Right atrium auricular region (tissue), 2 donors: Measurements from ENCODE around the gene SIPA1L3. TPM values are rescaled to one million over a fixed set of nuclear protein-coding genes. Genes with fewer than 3 reads are reported as not detected.

Experiments used
- DNase-seq: peaks from one replicate; pipeline ENCODE4 v3.0.0-alpha.2; 2019; ENCODE audit warnings: low spot score
- H3K27ac ChIP-seq, 2 donors: fragments of 200-600 bp; sonication (generic); 1 replicate in 1 of 2; 2 replicates in 1 of 2; pipeline ENCODE4 v1.5.1; 2016 to 2019
- H3K27me3 ChIP-seq, 2 donors: fragments of 200-600 bp; sonication (generic); one replicate each; pipeline versions ENCODE4 v1.5.1 to v1.6.0; 2017 to 2019
- H3K36me3 ChIP-seq: fragments of 200-600 bp; sonication (generic); one replicate; pipeline ENCODE4 v1.5.1; 2016
- H3K4me1 ChIP-seq, 2 donors: fragments of 200-600 bp; sonication (generic); one replicate each; pipeline versions ENCODE4 v1.5.1 to v1.6.0; 2017 to 2019
- H3K4me3 ChIP-seq, 2 donors: fragments of 200-600 bp; sonication (generic); 1 replicate in 1 of 2; 2 replicates in 1 of 2; pipeline ENCODE4 v1.5.1; 2017 to 2019; ENCODE audit warnings: mild to moderate bottlenecking in 1 of 2, moderate library complexity in 1 of 2
- H3K9me3 ChIP-seq, 2 donors: fragments of 200-600 bp; sonication (generic); one replicate each; pipeline ENCODE4 v1.5.1; 2019
- CTCF ChIP-seq, 2 donors: fragments of 200-600 bp; sonication (generic); IDR thresholded peaks; one replicate each; pipeline ENCODE4 v1.5.1; 2019; ENCODE audit warnings: antibody characterized with exemption in 2 of 2
- total RNA-seq, 2 donors: library from RNA; depleted of rRNA; stranded (reverse); fragments of >200 nt; gene quantifications; one replicate each; pipeline ENCODE4 v1.1.0, GENCODE V29; 2016

Gene SIPA1L3
- total RNA-seq, 2 donors from 2014 or later, result 10.7 to 19.6 TPM

- no peaks in the 10 kb centered on the region for H3K4me1 ChIP-seq
- H3K4me3 ChIP-seq, result no peak overlapping the region
- no peak overlapping the region for H3K27ac ChIP-seq
- no peaks in the 10 kb centered on the region for H3K36me3 ChIP-seq
- no peak for TF ChIP-seq CTCF (IDR thresholded peaks at IDR 0.05)
- H3K9me3 ChIP-seq, result no peaks in the 10 kb centered on the region
- no peaks in the 10 kb centered on the region for H3K27me3 ChIP-seq
- DNase-seq, result no peak
These were observed 151.1 kb downstream of the SIPA1L3 start for GRCh38 chr19:38057959-38058690.

GRCh38 chr19:38059897-38060296 lies 152.9 kb downstream of the SIPA1L3 start:
- no peak for DNase-seq
- H3K4me1 ChIP-seq, result no peaks in the 10 kb centered on the region
- no peak overlapping the region for H3K4me3 ChIP-seq
- H3K27ac ChIP-seq, result no peak overlapping the region
- no peaks in the 10 kb centered on the region for H3K9me3 ChIP-seq
- TF ChIP-seq CTCF (IDR thresholded peaks at IDR 0.05), result no peak
- H3K27me3 ChIP-seq, result no peaks in the 10 kb centered on the region
- H3K36me3 ChIP-seq, result no peaks in the 10 kb centered on the region

GRCh38 chr19:38060331-38060730 lies 153.3 kb downstream of the SIPA1L3 start:
- DNase-seq, result no peak
- Histone ChIP-seq H3K4me1 (no peaks in the 10 kb centered on the region), H3K9me3 (no peaks in the 10 kb centered on the region), H3K4me3 (no peak overlapping the region), H3K27me3 (no peaks in the 10 kb centered on the region), H3K27ac (no peak overlapping the region), H3K36me3 (no peaks in the 10 kb centered on the region)
- no peak for TF ChIP-seq CTCF (IDR thresholded peaks at IDR 0.05)

- no peak overlapping the region for H3K27ac ChIP-seq
- H3K4me3 ChIP-seq, result no peak overlapping the region
- no peaks in the 10 kb centered on the region for H3K4me1 ChIP-seq
- H3K36me3 ChIP-seq, result no peaks in the 10 kb centered on the region
- no peaks in the 10 kb centered on the region for H3K27me3 ChIP-seq
- no peaks in the 10 kb centered on the region for H3K9me3 ChIP-seq
- no peak for DNase-seq
- TF ChIP-seq CTCF (IDR thresholded peaks at IDR 0.05), result no peak
These were observed 154.3 kb downstream of the SIPA1L3 start for GRCh38 chr19:38061294-38061693.

GRCh38 chr19:38062959-38063761 lies 156.2 kb downstream of the SIPA1L3 start:
- Histone ChIP-seq H3K27me3 (no peaks in the 10 kb centered on the region), H3K9me3 (no peaks in the 10 kb centered on the region), H3K36me3 (no peaks in the 10 kb centered on the region), H3K4me3 (no peak overlapping the region), H3K27ac (no peak overlapping the region), H3K4me1 (no peaks in the 10 kb centered on the region)
- no peak for TF ChIP-seq CTCF (IDR thresholded peaks at IDR 0.05)
- DNase-seq, result no peak
